ENCODE results near the gene TBC1D19.

DNA sequence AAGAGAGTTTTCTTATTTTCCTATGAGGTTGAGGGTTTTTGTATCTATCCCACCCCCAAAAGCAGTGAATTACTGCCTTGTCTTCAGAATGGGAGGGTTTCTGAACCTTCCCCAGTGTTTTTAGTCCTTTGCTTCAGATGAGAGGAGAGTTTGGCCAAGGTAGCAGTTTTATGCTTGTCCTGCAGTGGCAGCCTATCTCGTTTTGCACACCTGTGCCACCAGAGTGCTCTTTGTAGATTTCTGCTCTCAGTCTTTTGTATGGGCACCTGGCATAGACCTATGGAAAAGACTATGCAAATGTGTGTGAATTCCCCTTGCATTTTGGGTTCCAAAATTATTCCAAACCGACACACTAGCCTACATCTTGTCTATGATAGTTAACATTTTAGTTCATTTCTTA is 5.8 kb downstream of the TBC1D19 start:
- no peak for TF ChIP-seq POLR2A (IDR thresholded peaks at IDR 0.05)
- TF ChIP-seq, protein P1, sequence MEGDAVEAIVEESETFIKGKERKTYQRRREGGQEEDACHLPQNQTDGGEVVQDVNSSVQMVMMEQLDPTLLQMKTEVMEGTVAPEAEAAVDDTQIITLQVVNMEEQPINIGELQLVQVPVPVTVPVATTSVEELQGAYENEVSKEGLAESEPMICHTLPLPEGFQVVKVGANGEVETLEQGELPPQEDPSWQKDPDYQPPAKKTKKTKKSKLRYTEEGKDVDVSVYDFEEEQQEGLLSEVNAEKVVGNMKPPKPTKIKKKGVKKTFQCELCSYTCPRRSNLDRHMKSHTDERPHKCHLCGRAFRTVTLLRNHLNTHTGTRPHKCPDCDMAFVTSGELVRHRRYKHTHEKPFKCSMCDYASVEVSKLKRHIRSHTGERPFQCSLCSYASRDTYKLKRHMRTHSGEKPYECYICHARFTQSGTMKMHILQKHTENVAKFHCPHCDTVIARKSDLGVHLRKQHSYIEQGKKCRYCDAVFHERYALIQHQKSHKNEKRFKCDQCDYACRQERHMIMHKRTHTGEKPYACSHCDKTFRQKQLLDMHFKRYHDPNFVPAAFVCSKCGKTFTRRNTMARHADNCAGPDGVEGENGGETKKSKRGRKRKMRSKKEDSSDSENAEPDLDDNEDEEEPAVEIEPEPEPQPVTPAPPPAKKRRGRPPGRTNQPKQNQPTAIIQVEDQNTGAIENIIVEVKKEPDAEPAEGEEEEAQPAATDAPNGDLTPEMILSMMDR (IDR thresholded peaks at IDR 0.05), result no peak

All from stomach (tissue), 4 donors.